ENCODE data around the gene DEFB125.
"Not testable (repeated sequence)": the region's sequence is repeated elsewhere in the genome, so short reads cannot be mapped to it uniquely, and the experiment has no call there.

Gene DEFB125

GRCh38 chr20:87401-87800 is at the start of gene DEFB125:
Gene DEFB125, plus strand, starts transcription at chr20:87672. Its CDS starts 38 bp downstream, at chr20:87710.
- DNase-seq (ENCODE audit: low read depth), result no peak

- no peak for DNase-seq (ENCODE audit: low read depth)
Observed at GRCh38 chr20:60035-60918, 27.2 kb upstream of the DEFB125 start.

GRCh38 chr20:61230-61629 is 26.2 kb upstream of the DEFB125 start:
- DNase-seq (ENCODE audit: low read depth), result no peak

GRCh38 chr20:61757-62156 is 25.7 kb upstream of the DEFB125 start:
- no peak for DNase-seq (ENCODE audit: low read depth)

- no peak for DNase-seq (ENCODE audit: low read depth)
Observed at GRCh38 chr20:62487-62886, 25.0 kb upstream of the DEFB125 start.

- no peak for DNase-seq (ENCODE audit: low read depth)
Observed at GRCh38 chr20:64026-64603, 23.4 kb upstream of the DEFB125 start.

- no peak for DNase-seq (ENCODE audit: low read depth)
Observed at GRCh38 chr20:64766-65322, 22.6 kb upstream of the DEFB125 start.

GRCh38 chr20:77231-77630 is 10.2 kb upstream of the DEFB125 start:
- DNase-seq (ENCODE audit: low read depth), result no peak

- DNase-seq (ENCODE audit: low read depth), result no peak
Observed at GRCh38 chr20:78338-78737, 9.1 kb upstream of the DEFB125 start.

- no peak for DNase-seq (ENCODE audit: low read depth)
Observed at GRCh38 chr20:79565-79964, 7.9 kb upstream of the DEFB125 start.

GRCh38 chr20:90651-91050 is 3.2 kb downstream of the DEFB125 start:
- no peak for DNase-seq (ENCODE audit: low read depth)

- DNase-seq (ENCODE audit: low read depth), result no peak
Observed at GRCh38 chr20:93641-94040, 6.2 kb downstream of the DEFB125 start.

- DNase-seq (ENCODE audit: low read depth), result no peak
Observed at GRCh38 chr20:95215-95614, 7.7 kb downstream of the DEFB125 start.

GRCh38 chr20:97691-98090 is 10.2 kb downstream of the DEFB125 start:
- DNase-seq (ENCODE audit: low read depth), result not testable (repeated sequence)

GRCh38 chr20:101975-102374 is 14.5 kb downstream of the DEFB125 start:
- DNase-seq (ENCODE audit: low read depth), result no peak

GRCh38 chr20:103456-103855 is 16.0 kb downstream of the DEFB125 start:
- DNase-seq (ENCODE audit: low read depth), result no peak

- no peak for DNase-seq (ENCODE audit: low read depth)
Observed at GRCh38 chr20:112396-112795, 24.9 kb downstream of the DEFB125 start.

GRCh38 chr20:117518-117917 is 30.0 kb downstream of the DEFB125 start:
- DNase-seq (ENCODE audit: low read depth), result no peak

- DNase-seq (ENCODE audit: low read depth), result not testable (repeated sequence)
Observed at GRCh38 chr20:129786-130323, 42.4 kb downstream of the DEFB125 start.

GRCh38 chr20:137668-138490 is 50.4 kb downstream of the DEFB125 start:
- no peak for DNase-seq (ENCODE audit: low read depth)

- no peak for DNase-seq (ENCODE audit: low read depth)
Observed at GRCh38 chr20:142290-142689, 54.8 kb downstream of the DEFB125 start, which contains the start of gene DEFB126. Gene DEFB126, plus strand, starts transcription at chr20:142590. Its CDS starts 39 bp downstream, at chr20:142629.

GRCh38 chr20:145877-146276 is 58.4 kb downstream of the DEFB125 start:
- no peak for DNase-seq (ENCODE audit: low read depth)

Measured in stimulated activated CD8-positive, alpha-beta memory T cell treated with anti-CD3 and anti-CD28 coated beads, Interleukin-15, amount 100 ng/mL, for 1 hour (primary cell).